NCI-H82 treated with DMSO at 0.1 percent for 48 hours (cell line): ENCODE results near the gene TMEM51.
"Not testable (repeated sequence)": the region's sequence is repeated elsewhere in the genome, so short reads cannot be mapped to it uniquely, and the experiment has no call there.

ENCODE experiments used
- DNase-seq: peaks from one replicate; lab custom pipeline; 2025; ENCODE audit not compliant: unreplicated experiment; lab: John Stamatoyannopoulos, UW

Gene TMEM51

DNA sequence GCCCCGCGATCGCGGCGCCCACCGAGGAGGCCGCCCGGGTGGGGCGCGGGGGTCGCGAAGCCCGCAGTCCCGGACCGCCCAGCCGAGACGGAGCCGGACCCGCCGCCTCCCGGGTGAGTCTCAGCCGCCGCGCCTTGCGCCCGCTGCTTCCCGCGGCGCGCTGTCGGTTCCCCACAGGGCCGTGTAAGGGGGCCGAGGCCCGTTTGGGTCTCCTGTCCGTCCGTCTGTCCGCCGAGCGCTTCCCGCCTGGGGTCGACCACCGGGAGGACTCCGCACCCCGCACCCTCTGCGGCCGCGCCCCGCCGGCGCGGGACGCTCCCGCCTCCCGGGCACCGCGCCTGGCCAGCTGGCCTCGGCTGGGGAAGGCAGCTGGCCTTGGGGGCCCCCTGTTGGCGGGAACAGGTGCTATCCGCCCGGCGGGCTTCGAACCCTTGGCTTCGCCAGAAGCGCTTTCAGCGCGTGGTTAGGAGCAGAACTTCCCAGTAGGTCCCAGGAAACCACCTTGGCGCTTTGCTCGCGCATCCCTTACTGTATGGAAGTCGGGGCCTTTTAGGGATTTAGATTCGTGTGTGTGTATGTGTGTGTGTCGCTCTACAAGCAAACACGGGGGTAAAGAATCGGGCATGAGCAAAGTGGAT is 414 bp downstream of the TMEM51 start:
- DNase-seq, result no peak

- DNase-seq, result no peak
Measured at GRCh38 chr1:15154480-15155036, 1.0 kb downstream of the TMEM51 start.

- DNase-seq, result no peak
Measured at GRCh38 chr1:15155191-15155590, 1.6 kb downstream of the TMEM51 start.

DNA sequence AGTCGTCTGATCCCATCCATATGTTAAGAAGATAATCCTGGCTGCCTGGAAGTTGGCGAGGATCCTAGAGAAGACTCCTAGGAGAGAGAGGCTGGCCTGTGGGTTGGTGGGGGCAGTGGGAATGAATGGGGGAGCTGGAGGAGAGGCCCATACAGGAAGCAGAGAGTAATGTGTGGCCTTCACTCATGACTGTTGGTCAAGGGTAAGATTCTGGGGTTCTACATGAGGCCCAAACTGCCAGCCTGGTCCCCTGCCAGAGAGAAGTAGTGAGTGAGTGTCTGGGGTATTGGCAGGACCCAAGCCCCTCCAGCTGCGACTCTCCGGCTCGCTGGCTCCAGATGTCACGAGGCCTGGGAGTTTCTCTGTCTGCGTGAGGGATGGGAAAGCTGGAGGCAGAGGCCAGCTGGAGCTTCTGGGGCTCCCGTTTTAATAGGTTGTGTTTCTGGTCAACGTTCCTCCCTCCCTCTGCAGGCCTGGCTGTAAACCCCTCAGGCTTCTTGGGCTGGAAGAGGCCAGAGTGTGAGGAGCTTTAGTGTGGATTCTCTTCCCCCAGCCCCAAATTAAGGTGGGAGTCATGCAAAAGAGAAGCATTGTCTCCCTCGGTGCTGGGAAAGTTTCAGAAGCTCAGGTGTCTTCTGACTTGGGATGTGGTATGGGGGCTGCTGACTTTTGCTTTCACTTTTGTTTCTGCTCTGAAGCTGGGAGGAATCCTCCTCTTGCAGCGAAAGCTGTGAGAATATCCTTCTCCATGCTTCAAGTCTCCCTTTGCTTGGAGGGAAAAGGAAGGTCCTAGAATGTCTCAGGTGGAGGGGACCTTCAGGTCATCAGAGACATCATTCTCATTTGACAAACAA is 2.6 kb downstream of the TMEM51 start:
- DNase-seq, result peak; percentile 86

DNA sequence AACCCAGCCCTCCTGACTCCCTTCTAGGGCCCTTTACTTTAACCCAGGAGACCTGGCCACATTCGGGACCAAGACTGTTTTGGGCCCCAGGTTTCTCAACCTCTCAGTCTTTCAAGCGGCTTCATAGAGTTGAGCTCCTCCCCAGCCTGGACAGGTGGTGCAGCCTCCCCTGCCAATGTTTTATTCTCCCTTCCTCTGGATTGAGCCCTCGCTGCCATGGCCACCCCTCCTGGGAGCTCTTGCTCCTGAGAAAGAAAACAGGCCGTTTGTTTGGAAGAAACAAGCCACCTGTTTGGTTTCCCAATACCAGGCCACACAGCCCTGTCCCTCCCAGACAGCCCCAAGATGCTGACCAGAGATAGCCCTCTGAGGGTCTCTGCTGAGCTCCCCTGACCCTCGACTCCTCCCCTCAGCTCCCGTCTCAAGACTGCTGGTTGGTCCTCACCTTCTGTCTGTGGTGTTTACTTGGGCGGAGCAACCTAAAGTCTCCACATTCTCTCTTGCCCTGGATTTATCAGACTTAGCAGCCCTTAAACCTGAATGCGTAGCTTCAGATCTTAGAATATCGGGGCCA is 3.3 kb downstream of the TMEM51 start:
- peak; percentile 44 for DNase-seq

DNA sequence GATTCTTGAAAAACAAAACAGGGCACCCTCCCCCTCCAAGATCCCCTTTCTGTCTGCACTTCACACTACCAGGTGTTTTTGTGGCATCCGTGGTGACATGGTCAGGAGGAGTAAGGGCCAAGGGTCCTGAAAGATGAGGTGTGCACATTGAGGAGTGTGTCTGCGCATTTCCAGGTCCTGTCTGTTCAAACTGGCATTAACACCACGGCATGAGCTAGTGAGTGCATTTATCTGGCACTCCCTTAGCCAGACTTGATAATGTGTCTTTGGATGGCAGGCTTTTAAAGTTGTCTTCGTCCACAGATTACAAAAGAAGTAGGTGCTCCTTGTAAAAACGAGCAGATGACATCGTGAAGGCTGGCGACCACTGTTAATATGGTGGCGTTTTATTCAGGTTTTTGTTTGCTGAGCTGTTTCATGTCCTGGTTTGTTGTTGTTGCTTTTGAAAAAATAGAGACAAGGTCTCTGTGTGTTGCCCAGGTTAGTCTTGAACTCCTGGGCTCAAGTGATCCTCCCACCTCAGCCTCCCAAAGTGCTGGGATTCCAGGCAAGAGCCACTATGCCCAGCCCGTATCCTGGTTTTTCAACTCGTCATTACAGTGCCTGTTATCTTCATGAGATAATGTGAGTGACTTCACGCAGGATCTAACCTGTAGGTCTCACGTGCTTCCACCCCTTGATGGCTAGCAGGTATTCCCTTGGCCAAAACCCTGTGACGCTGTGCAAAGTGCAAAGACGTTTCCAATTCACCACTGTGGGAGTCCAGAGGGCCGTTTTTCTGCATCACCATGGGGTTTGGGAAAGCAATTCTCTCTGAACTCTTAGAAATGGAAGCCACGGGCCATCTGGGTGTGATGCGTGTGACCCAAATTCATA is 4.2 kb downstream of the TMEM51 start:
- no peak for DNase-seq

- DNase-seq, result no peak
Measured at GRCh38 chr1:15158506-15159165, 5.1 kb downstream of the TMEM51 start.

GRCh38 chr1:15159166-15159555 is 5.6 kb downstream of the TMEM51 start:
- DNase-seq, result no peak

GRCh38 chr1:15160626-15161025 is 7.1 kb downstream of the TMEM51 start:
- peak; percentile 62 for DNase-seq

- DNase-seq, result no peak
Measured at GRCh38 chr1:15167386-15167785, 13.8 kb downstream of the TMEM51 start.

GRCh38 chr1:15168479-15168878 is 14.9 kb downstream of the TMEM51 start:
- no peak for DNase-seq

DNA sequence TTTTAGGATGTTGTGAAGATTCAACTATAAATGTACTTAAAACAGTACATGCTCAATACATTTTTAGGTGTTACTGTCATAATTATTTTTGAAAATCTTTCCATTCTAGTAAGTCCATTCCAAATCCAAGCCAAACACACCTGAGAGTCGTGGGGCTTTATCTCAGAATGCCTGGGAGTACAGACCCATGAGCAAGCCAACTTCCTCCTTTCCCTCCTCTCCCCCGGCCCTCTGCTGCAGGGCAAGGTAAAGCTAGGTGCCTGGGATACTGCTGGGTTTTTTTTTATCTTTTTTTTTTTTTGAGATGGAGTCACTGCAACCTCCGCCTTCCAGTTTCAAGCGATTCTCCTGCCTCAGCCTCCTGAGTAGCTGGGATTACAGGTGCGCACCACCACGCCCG is 16.5 kb downstream of the TMEM51 start:
- no peak for DNase-seq

DNA sequence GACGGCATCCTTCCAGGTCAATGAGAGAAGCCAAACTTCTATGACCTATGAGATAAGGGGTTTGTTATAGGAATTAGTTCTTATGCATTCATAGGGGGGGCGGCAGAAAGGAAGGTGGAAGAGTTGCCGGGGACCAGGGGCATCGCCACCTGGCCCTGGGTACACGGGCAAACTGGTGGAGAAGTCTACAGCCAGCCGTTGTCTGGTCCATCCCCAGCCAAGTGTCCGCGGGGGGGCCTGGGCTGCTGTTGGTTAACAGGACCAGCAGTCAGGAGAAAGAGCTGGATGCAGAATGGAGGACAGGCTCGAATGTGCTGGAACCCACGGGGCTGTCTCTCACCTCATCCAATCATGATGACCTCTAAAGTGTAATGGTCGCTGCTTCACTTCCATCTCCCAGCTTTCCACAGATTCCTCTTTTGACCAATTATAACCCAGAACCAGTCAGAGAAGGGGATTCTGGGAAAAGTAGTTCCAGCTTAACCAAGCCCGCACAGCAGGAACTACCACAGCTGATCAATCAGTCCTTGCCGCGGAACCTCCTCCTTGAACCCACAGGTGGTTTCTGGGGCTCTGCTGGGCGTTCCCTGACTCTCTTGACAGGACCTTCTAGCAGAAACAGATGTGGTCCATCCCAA is 17.8 kb downstream of the TMEM51 start:
- DNase-seq, result no peak

DNA sequence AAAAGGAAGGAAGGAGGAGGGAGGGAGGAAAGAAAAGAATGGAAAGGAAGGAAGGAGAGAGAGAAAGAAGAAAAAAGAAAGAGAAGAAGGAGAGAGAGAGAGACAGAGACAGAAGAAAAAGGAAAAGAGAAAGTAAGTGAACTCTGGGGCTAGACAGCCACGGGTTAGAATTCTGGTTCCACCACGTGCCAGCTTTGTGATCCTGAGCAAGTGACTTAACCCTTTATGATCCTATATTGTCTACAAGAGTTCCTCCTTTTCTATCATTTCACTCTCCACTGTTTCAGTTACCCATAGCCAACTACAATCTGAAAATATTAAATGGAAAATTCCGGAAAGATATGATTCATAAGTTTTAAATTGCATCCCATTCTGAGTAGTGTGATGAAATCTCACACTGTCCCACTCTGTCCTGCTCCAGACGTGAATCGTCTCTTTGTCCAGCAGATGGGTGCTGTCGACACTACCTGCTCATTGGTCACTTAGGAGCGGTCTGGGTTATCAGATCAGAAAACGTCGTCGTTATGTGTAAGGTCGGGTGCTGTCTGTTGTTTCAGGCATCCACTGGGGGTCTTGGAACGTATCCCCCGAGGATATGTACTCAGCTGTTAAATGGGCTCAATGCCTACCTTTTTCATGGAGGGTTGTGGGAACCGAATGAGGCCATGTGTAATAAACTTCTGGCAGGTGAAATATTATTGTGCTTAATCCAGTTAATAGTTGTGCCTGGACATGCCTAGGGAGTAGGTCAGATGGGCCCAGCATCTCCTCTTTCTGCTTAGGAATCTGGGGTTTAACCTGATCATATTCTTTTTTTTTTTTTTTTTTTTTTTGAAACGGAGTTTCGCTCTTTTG is 19.1 kb downstream of the TMEM51 start:
- no peak for DNase-seq

DNA sequence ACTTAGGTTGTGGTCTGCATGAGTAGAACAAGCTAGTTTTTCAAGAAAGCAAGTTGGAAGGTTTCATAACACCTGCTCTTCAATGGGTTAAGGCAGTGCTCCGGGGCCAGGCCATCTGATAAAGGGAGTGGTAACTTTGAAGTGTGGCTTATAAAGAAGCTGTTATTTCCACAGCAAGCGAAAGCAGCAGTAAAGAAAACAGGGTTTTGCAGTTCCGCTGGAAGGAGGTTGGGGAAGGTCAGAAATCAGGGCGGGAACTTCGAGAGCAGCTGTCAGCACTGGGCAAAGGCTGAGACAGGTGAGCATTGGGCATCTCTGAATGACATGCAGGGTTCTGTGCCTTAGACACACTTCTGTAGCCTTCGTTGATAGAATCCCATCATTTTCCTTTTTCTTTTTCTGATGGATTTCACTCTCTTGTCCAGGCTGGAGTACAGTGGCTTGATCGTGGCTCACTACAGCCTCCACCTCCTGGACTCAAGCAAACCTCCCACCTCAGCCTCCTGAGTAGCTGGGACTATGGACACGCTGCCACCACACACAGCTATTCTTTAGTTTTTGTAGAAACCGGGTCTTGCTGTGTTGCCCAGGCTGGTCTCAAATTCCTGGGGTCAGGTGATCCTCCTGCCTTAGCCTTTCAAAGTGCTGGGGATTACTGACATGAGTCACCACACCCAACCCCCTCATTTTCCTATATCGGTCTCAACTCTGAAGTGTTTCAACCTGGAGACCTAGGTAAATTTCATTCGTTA is 20.5 kb downstream of the TMEM51 start:
- DNase-seq, result no peak

DNA sequence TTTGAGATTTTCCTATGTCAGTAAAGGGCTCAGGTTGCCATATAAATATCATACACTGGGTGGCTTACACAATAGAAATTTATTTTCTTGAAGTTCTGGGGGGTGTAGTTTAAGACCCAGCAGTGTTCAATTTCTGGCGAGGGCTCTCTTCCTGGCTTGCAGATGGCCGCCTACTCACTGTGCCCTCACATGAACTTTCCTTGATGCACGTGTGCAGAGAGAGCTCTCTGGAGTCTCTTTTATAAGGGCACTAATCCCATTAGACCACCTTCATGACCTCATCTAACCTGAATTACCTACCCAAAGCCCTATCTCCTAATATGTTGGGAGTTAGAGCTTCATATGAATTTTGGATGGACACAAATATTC is 21.1 kb downstream of the TMEM51 start:
- peak; percentile 82 for DNase-seq

- not testable (repeated sequence) for DNase-seq
Measured at GRCh38 chr1:15175324-15176094, 22.0 kb downstream of the TMEM51 start.

DNA sequence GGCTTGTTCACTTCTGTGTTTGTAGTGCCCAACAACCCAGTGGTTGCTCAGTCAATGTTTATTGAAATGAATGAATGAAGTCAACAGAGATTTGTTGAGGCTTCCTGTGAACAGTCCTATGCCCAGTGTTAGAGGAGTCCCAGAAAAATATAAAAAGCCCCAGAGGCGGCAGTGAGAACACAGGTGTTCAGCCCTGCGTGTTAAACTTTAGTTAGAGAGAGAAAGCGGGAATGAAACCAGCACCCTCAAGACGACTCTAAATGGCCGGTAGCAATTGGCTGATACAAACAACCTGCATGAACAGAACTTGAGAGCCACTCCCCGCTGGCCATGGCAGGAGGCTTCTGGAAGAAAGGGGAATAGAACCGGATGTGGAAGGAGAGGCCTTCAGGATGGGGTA is 22.6 kb downstream of the TMEM51 start:
- no peak for DNase-seq
